Naive thymus-derived CD4-positive, alpha-beta T cell (primary cell): Measurements from ENCODE around the gene MTMR3. TPM values are rescaled to one million over a fixed set of nuclear protein-coding genes. Genes with fewer than 3 reads are reported as not detected.

Experiments used
- ATAC-seq: fragments of 150-1000 bp; cut with Tn5 transposase; 2 replicates; pipeline ENCODE4 v1.10.0; 2021; ENCODE audit warnings: mild to moderate bottlenecking, moderate library complexity
- CTCF ChIA-PET: fragments of 350-600 bp; sonication (Branson Sonifier 250); formaldehyde crosslinking; loops from one replicate; lab custom pipeline; 2021; ENCODE audit warnings: antibody characterized with exemption; lab: Charles Lee
- POLR2A ChIA-PET: fragments of 350-600 bp; sonication (Branson Sonifier 250); formaldehyde crosslinking; loops from one replicate; lab custom pipeline; 2021; ENCODE audit warnings: antibody characterized with exemption, inconsistent platforms; lab: Charles Lee
- DNase-seq, 9 donors: peaks; one replicate each; pipeline versions ENCODE4 v3.0.0 to v3.0.0-alpha.2; 2020 to 2022; ENCODE audit warnings: mixed read lengths in 1 of 9
- H3K27ac ChIP-seq: one replicate; pipeline ENCODE4 v1.7.0; 2013; ENCODE audit warnings: mild to moderate bottlenecking, low read depth, low read length, moderate library complexity
- H3K27me3 ChIP-seq, 2 donors: one replicate each; pipeline ENCODE4 v1.7.0; 2013; ENCODE audit warnings: low read length in 2 of 2, mild to moderate bottlenecking in 2 of 2, moderate library complexity in 2 of 2; ENCODE audit not compliant: control insufficient read depth in 2 of 2, insufficient read depth in 2 of 2
- H3K36me3 ChIP-seq, 3 experiments: 1 replicate in 2 of 3; 2 replicates in 1 of 3; pipeline ENCODE4 v1.7.0; 2013; ENCODE audit warnings: low read length in 3 of 3, mild to moderate bottlenecking in 3 of 3, moderate library complexity in 1 of 3; ENCODE audit not compliant: insufficient read depth in 3 of 3, control insufficient read depth in 2 of 3
- H3K4me1 ChIP-seq, 2 donors: one replicate each; pipeline ENCODE4 v1.7.0; 2013; ENCODE audit warnings: low read length in 2 of 2, mild to moderate bottlenecking in 2 of 2, moderate library complexity in 1 of 2; ENCODE audit not compliant: control insufficient read depth in 2 of 2, insufficient read depth in 2 of 2
- H3K4me3 ChIP-seq: 2 replicates; pipeline ENCODE4 v1.7.0; 2013; ENCODE audit warnings: mild to moderate bottlenecking, low read length
- H3K9me3 ChIP-seq, 3 experiments: 1 replicate in 2 of 3; 2 replicates in 1 of 3; pipeline ENCODE4 v1.7.0; 2013; ENCODE audit warnings: low read length in 3 of 3; ENCODE audit not compliant: control insufficient read depth in 2 of 3
- H3K27ac Mint-ChIP-seq, 9 donors: one replicate each; pipeline ENCODE4 v1.8.0; 2020 to 2022; ENCODE audit warnings: mixed read lengths in 9 of 9, mild to moderate bottlenecking in 8 of 9, moderate library complexity in 5 of 9, inconsistent platforms in 2 of 9
- H3K27me3 Mint-ChIP-seq, 5 donors: one replicate each; pipeline ENCODE4 v1.8.0; 2021 to 2022; ENCODE audit warnings: mixed read lengths in 5 of 5, mild to moderate bottlenecking in 1 of 5
- H3K36me3 Mint-ChIP-seq, 5 donors: one replicate each; pipeline ENCODE4 v1.8.0; 2020 to 2022; ENCODE audit warnings: mixed read lengths in 5 of 5, mild to moderate bottlenecking in 3 of 5, inconsistent platforms in 1 of 5
- H3K4me1 Mint-ChIP-seq, 7 donors: one replicate each; pipeline ENCODE4 v1.8.0; 2020 to 2022; ENCODE audit warnings: mixed read lengths in 7 of 7, mild to moderate bottlenecking in 3 of 7, inconsistent platforms in 1 of 7
- H3K4me3 Mint-ChIP-seq, 10 donors: one replicate each; pipeline ENCODE4 v1.8.0; 2020 to 2022; ENCODE audit warnings: mild to moderate bottlenecking in 10 of 10, mixed read lengths in 10 of 10, moderate library complexity in 6 of 10, inconsistent platforms in 2 of 10
- H3K9me3 Mint-ChIP-seq, 11 donors: one replicate each; pipeline ENCODE4 v1.8.0; 2020 to 2022; ENCODE audit warnings: mixed read lengths in 11 of 11, mild to moderate bottlenecking in 4 of 11, inconsistent platforms in 1 of 11, moderate library complexity in 1 of 11
- intact Hi-C, 2 donors: fragments of 100-400 bp; cut with micrococcal nuclease; formaldehyde crosslinking; loops; one replicate each; pipeline ENCODE4 v1.15.1; 2023
- polyA plus RNA-seq, 2 donors: library from polyadenylated mRNA; unstranded; fragments of 300-500 nt; fragmentation: Illumina TruSeq; gene quantifications; one replicate each; pipeline ENCODE4 v1.2.3, GENCODE V29; 2021
- total RNA-seq, 6 experiments: library from RNA in 5 of 6; stranded (reverse) in 5 of 6; gene quantifications; 1 replicate in 5 of 6; 2 replicates in 1 of 6; pipeline ENCODE4 v1.2.3 and lab custom pipeline; 2021 to 2026

Gene MTMR3
- total and polyA plus RNA-seq, 7 experiments from 2014 or later, result 14.2 to 88.7 (median 60.6) TPM

- H3K4me3 ChIP-seq, result no peak overlapping the region
- CTCF ChIA-PET, result interaction anchor here (1.4 kb wide), 1 partner anchor 73 kb away, joined by 4 read pairs; no protein-coding TSS in a partner anchor
- H3K9me3 ChIP-seq, result no peaks in the 10 kb centered on the region
- H3K27ac ChIP-seq, result no peak overlapping the region
- Mint-ChIP-seq H3K4me3 (peak overlapping the region in 2 of 10 donors; percentile 8 to 17), H3K9me3 (peaks cover 0 to 2% (median 0%) of the 10 kb centered on the region in 11 donors), H3K4me1 (peaks cover 6 to 62% (median 45%) of the 10 kb centered on the region in 7 donors), H3K27ac (no peak overlapping the region), H3K36me3 (peaks cover 0 to 12% (median 3%) of the 10 kb centered on the region in 5 donors), H3K27me3 (no peaks in the 10 kb centered on the region)
- intact Hi-C loops, result no loop called here
- H3K4me1 ChIP-seq, result peaks cover 0 to 5% of the 10 kb centered on the region in 2 donors
- POLR2A ChIA-PET, result no interaction called here
- DNase-seq (no peak), ATAC-seq (no peak)
- no peaks in the 10 kb centered on the region for H3K27me3 ChIP-seq
- no peaks in the 10 kb centered on the region for H3K36me3 ChIP-seq
These were observed 49.2 kb downstream of the MTMR3 start for GRCh38 chr22:29932136-29932535.

- intact Hi-C loops, result no loop called here
- no peak overlapping the region for H3K27ac Mint-ChIP-seq
- Histone ChIP-seq H3K27me3 (no peaks in the 10 kb centered on the region), H3K4me1 (peaks cover 0 to 5% of the 10 kb centered on the region in 2 donors), H3K27ac (no peak overlapping the region), H3K4me3 (no peak overlapping the region), H3K9me3 (no peaks in the 10 kb centered on the region), H3K36me3 (no peaks in the 10 kb centered on the region)
- H3K36me3 Mint-ChIP-seq, result peaks cover 0 to 11% (median 7%) of the 10 kb centered on the region in 5 donors
- no peak overlapping the region for H3K4me3 Mint-ChIP-seq
- DNase-seq (no peak), ATAC-seq (no peak)
- H3K9me3 Mint-ChIP-seq, result peaks cover 0 to 2% (median 0%) of the 10 kb centered on the region in 11 donors
- CTCF ChIA-PET, result no interaction called here
- no peaks in the 10 kb centered on the region for H3K27me3 Mint-ChIP-seq
- POLR2A ChIA-PET, result no interaction called here
- peaks cover 13 to 57% (median 48%) of the 10 kb centered on the region in 7 donors for H3K4me1 Mint-ChIP-seq
These were observed 50.6 kb downstream of the MTMR3 start for GRCh38 chr22:29933619-29934018.

GRCh38 chr22:29934596-29934995 lies 51.6 kb downstream of the MTMR3 start:
- Mint-ChIP-seq H3K27me3 (no peaks in the 10 kb centered on the region), H3K4me3 (no peak overlapping the region), H3K27ac (no peak overlapping the region), H3K36me3 (peaks cover 0 to 17% (median 11%) of the 10 kb centered on the region in 5 donors), H3K4me1 (peaks cover 13 to 57% (median 46%) of the 10 kb centered on the region in 7 donors), H3K9me3 (peaks cover 0 to 7% (median 0%) of the 10 kb centered on the region in 11 donors)
- H3K36me3 ChIP-seq, result no peaks in the 10 kb centered on the region
- CTCF ChIA-PET, result interaction anchor here (1.0 kb wide), 1 partner anchor 18 kb away, joined by 3 read pairs; no protein-coding TSS in a partner anchor
- peaks cover 0 to 5% of the 10 kb centered on the region in 2 donors for H3K4me1 ChIP-seq
- H3K27ac ChIP-seq, result no peak overlapping the region
- no peaks in the 10 kb centered on the region for H3K27me3 ChIP-seq
- no peaks in the 10 kb centered on the region for H3K9me3 ChIP-seq
- intact Hi-C loops, result no loop called here
- ATAC-seq, result no peak
- POLR2A ChIA-PET, result no interaction called here
- H3K4me3 ChIP-seq, result no peak overlapping the region
- no peak for DNase-seq

- no peaks in the 10 kb centered on the region for H3K27me3 Mint-ChIP-seq
- peaks cover 13 to 63% (median 47%) of the 10 kb centered on the region in 7 donors for H3K4me1 Mint-ChIP-seq
- ChIA-PET CTCF (interaction anchor here (0.8 kb wide), 1 partner anchor 44 kb away, joined by 3 read pairs; no protein-coding TSS in a partner anchor), POLR2A (no interaction called here)
- intact Hi-C loops, result no loop called here
- H3K9me3 ChIP-seq, result no peaks in the 10 kb centered on the region
- peak overlapping the region in 1 of 9 donors; percentile 53 for H3K27ac Mint-ChIP-seq
- H3K36me3 Mint-ChIP-seq, result peaks cover 0 to 29% (median 22%) of the 10 kb centered on the region in 5 donors
- H3K27me3 ChIP-seq, result no peaks in the 10 kb centered on the region
- H3K4me3 Mint-ChIP-seq, result no peak overlapping the region
- DNase-seq (no peak), ATAC-seq (no peak)
- H3K4me3 ChIP-seq, result no peak overlapping the region
- H3K9me3 Mint-ChIP-seq, result peaks cover 0 to 19% (median 2%) of the 10 kb centered on the region in 11 donors
- H3K27ac ChIP-seq, result no peak overlapping the region
- no peaks in the 10 kb centered on the region for H3K36me3 ChIP-seq
- peaks cover 0 to 5% of the 10 kb centered on the region in 2 donors for H3K4me1 ChIP-seq
These were observed 53.2 kb downstream of the MTMR3 start for GRCh38 chr22:29936186-29936585.

GRCh38 chr22:29937940-29938693 lies 55.1 kb downstream of the MTMR3 start:
- H3K27me3 ChIP-seq, result no peaks in the 10 kb centered on the region
- no peak for ATAC-seq
- CTCF ChIA-PET, result no interaction called here
- H3K9me3 ChIP-seq, result no peaks in the 10 kb centered on the region
- peaks cover 0 to 30% (median 2%) of the 10 kb centered on the region in 11 donors for H3K9me3 Mint-ChIP-seq
- H3K27ac ChIP-seq, result no peak overlapping the region
- peaks cover 0 to 5% of the 10 kb centered on the region in 2 donors for H3K4me1 ChIP-seq
- peaks cover 10 to 70% (median 47%) of the 10 kb centered on the region in 7 donors for H3K4me1 Mint-ChIP-seq
- no peak overlapping the region for H3K4me3 ChIP-seq
- no peak for DNase-seq
- H3K36me3 ChIP-seq, result no peaks in the 10 kb centered on the region
- peaks cover 3 to 38% (median 30%) of the 10 kb centered on the region in 5 donors for H3K36me3 Mint-ChIP-seq
- POLR2A ChIA-PET, result no interaction called here
- intact Hi-C loops, result no loop called here
- H3K4me3 Mint-ChIP-seq, result peak overlapping the region in 1 of 10 donors; percentile 34
- H3K27ac Mint-ChIP-seq, result no peak overlapping the region
- no peaks in the 10 kb centered on the region for H3K27me3 Mint-ChIP-seq

GRCh38 chr22:29940526-29940925 lies 57.6 kb downstream of the MTMR3 start:
- H3K27ac ChIP-seq, result no peak overlapping the region
- no peaks in the 10 kb centered on the region for H3K9me3 ChIP-seq
- ChIA-PET CTCF (no interaction called here), POLR2A (no interaction called here)
- Mint-ChIP-seq H3K36me3 (peaks cover 3 to 35% (median 27%) of the 10 kb centered on the region in 5 donors), H3K27ac (no peak overlapping the region), H3K4me1 (peaks cover 18 to 65% (median 48%) of the 10 kb centered on the region in 7 donors), H3K27me3 (no peaks in the 10 kb centered on the region), H3K9me3 (peaks cover 0 to 30% (median 2%) of the 10 kb centered on the region in 11 donors), H3K4me3 (peak overlapping the region in 2 of 10 donors; percentile 6 to 22)
- ATAC-seq, result no peak
- H3K36me3 ChIP-seq, result no peaks in the 10 kb centered on the region
- H3K4me3 ChIP-seq, result no peak overlapping the region
- H3K27me3 ChIP-seq, result no peaks in the 10 kb centered on the region
- DNase-seq, result no peak
- intact Hi-C loops, result no loop called here
- H3K4me1 ChIP-seq, result peaks cover 0 to 10% of the 10 kb centered on the region in 2 donors
